Measurements from ENCODE around the gene RPL3.
"Not testable (repeated sequence)": the region's sequence is repeated elsewhere in the genome, so short reads cannot be mapped to it uniquely, and the experiment has no call there.

Gene RPL3

DNA sequence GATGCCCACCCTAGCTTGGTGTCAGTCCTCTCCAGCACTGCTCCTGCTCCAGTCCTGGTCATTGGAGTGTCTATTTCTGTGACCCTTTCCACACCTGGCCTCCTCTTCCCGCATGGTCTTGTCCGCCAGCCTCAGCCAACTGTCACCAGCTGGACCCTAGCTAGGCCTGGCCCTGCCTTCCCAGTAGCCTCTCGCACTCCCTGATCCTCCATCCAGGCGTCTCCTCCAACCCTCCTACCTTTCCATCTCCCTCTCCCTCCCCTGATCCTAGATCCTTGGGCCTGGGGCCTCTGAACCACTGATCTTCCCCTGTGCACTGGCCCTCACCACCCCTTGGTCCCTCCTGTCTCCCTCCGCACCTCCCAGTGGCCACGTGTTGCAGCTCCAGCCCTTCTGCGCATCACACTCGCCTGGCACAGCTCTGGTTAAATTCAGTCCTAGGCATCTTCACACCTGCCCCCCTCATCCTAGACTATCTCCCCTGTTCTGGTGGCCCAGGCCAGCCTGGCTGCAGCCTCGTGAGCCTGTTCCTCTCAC is 40.3 kb upstream of the RPL3 start:
- no peak for DNase-seq (ENCODE audit: low read depth)
- TF ChIP-seq, protein P1, sequence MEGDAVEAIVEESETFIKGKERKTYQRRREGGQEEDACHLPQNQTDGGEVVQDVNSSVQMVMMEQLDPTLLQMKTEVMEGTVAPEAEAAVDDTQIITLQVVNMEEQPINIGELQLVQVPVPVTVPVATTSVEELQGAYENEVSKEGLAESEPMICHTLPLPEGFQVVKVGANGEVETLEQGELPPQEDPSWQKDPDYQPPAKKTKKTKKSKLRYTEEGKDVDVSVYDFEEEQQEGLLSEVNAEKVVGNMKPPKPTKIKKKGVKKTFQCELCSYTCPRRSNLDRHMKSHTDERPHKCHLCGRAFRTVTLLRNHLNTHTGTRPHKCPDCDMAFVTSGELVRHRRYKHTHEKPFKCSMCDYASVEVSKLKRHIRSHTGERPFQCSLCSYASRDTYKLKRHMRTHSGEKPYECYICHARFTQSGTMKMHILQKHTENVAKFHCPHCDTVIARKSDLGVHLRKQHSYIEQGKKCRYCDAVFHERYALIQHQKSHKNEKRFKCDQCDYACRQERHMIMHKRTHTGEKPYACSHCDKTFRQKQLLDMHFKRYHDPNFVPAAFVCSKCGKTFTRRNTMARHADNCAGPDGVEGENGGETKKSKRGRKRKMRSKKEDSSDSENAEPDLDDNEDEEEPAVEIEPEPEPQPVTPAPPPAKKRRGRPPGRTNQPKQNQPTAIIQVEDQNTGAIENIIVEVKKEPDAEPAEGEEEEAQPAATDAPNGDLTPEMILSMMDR (conservative IDR thresholded peaks at IDR 0.05; ENCODE audit: low read depth, low read length): no peak
- no peak overlapping the region for H3K4me3 ChIP-seq (ENCODE audit: low read depth, low read length)

GRCh38 chr22:39358197-39358596 is 38.8 kb upstream of the RPL3 start:
- not testable (repeated sequence) for H3K4me3 ChIP-seq (ENCODE audit: low read depth, low read length); DNase-seq (ENCODE audit: low read depth)

DNA sequence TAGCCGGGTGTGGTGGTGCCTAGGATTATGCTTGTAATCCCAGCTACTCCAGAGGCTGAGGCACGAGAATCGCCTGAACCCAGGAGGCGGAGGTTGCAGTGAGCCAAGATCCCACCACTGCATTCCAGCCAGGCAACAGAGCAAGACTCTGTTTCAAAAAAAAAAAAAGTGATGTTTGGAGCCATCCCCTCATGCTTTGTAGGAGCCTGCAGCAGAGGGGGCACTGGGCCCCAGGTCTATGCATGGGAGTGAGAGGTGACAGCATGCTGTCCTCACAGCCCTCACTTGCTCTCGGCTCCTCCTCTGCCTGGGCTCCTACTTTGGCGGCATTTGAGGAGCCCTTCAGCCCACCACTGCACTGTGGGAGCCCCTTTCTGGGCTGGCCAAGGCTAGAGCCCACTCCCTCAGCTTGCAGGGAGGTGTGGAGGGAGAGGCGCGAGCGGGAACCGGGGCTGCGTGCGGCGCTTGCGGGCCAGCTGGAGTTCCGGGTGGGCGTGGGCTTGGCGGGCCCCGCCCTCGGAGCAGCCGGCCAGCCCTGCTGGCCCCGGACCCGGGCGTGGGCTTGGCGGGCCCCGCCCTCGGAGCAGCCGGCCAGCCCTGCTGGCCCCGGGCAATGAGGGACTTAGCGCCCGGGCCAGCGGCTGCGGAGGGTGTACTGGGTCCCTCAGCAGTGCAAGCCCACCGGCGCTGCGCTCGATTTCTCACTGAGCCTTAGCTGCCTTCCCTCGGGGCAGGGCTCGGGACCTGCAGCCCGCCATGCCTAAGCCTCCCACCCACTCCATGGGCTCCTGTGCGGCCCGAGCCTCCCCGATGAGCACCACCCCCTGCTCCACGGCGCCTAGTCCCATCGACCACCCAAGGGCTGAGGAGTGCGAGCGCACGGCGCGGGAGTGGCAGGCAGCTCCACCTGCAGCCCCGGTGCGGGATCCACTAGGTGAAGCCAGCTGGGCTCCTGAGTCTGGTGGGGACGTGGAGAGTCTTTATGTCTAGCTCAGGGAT is 38.0 kb upstream of the RPL3 start:
- DNase-seq (ENCODE audit: low read depth); H3K4me3 ChIP-seq (ENCODE audit: low read depth, low read length): not testable (repeated sequence)

GRCh38 chr22:39356464-39356863 is 37.0 kb upstream of the RPL3 start:
- no peak for DNase-seq (ENCODE audit: low read depth)
- no peak overlapping the region for H3K4me3 ChIP-seq (ENCODE audit: low read depth, low read length)
- TF ChIP-seq, protein P1 (conservative IDR thresholded peaks at IDR 0.05; ENCODE audit: low read depth, low read length): no peak

GRCh38 chr22:39355805-39356204 is 36.4 kb upstream of the RPL3 start:
- not testable (repeated sequence) for DNase-seq (ENCODE audit: low read depth); H3K4me3 ChIP-seq (ENCODE audit: low read depth, low read length)

GRCh38 chr22:39355080-39355479 is 35.7 kb upstream of the RPL3 start:
- TF ChIP-seq, protein P1 (conservative IDR thresholded peaks at IDR 0.05; ENCODE audit: low read depth, low read length): no peak
- H3K4me3 ChIP-seq (ENCODE audit: low read depth, low read length): no peak overlapping the region
- no peak for DNase-seq (ENCODE audit: low read depth)

GRCh38 chr22:39353346-39353745 is 33.9 kb upstream of the RPL3 start:
- TF ChIP-seq, protein P1 (conservative IDR thresholded peaks at IDR 0.05; ENCODE audit: low read depth, low read length): no peak
- peak; percentile 24 for DNase-seq (ENCODE audit: low read depth)
- H3K4me3 ChIP-seq (ENCODE audit: low read depth, low read length): no peak overlapping the region

DNA sequence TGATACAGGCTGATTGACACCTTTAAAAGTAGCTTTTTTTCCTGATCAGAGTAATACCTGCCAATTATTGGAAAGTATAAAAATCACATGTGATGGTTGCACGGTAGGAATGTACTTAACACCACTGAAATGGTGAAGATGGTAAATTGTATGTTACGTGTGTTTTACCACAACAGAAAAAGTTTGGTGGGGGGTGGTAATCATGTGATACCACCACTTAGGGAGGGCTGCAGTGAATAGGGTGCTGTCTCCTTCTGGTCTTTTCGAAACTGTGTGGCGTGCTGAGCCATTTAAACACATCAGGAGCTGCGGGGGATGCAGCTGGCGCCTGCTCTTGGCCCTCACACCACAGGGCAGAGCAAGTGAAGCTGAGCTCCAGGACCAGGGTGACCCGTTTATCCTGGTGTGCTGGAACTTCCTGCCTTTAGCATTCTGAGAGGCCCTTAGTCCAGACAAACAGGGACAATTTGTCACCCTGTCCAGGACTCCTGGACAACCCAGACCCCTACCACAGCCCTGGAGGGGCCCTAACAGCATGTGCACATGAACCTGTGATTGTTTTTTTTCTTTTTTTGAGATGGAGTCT is 33.0 kb upstream of the RPL3 start:
- TF ChIP-seq, protein P1 (conservative IDR thresholded peaks at IDR 0.05; ENCODE audit: low read depth, low read length): no peak
- H3K4me3 ChIP-seq (ENCODE audit: low read depth, low read length): no peak overlapping the region
- DNase-seq (ENCODE audit: low read depth): no peak

Data from choroid plexus epithelial cell (primary cell).